HUES48 (cell line): ENCODE results near the gene GRIA3.

Experiments used
- H3K27ac ChIP-seq: one replicate; pipeline ENCODE4 v1.7.0; 2013; ENCODE audit warnings: low read depth, low read length, inconsistent platforms
- H3K27me3 ChIP-seq: 2 replicates; pipeline ENCODE4 v1.6.1; 2013; ENCODE audit warnings: mild to moderate bottlenecking, low read length; ENCODE audit not compliant: control insufficient read depth, insufficient read depth
- H3K36me3 ChIP-seq: 2 replicates; pipeline ENCODE4 v1.6.1; 2013; ENCODE audit warnings: low read length; ENCODE audit not compliant: control insufficient read depth, insufficient read depth
- H3K4me1 ChIP-seq: 2 replicates; pipeline ENCODE4 v1.6.1; 2013; ENCODE audit warnings: mild to moderate bottlenecking, low read length; ENCODE audit not compliant: control insufficient read depth, insufficient read depth
- H3K4me3 ChIP-seq: 2 replicates; pipeline ENCODE4 v1.5.1; 2013; ENCODE audit warnings: mild to moderate bottlenecking, low read depth, low read length
- H3K9ac ChIP-seq: 2 replicates; pipeline ENCODE4 v1.6.1; 2013; ENCODE audit warnings: mild to moderate bottlenecking, low read depth, low read length, moderate library complexity
- H3K9me3 ChIP-seq: 2 replicates; pipeline ENCODE4 v1.6.1; 2013; ENCODE audit warnings: low read length; ENCODE audit not compliant: control insufficient read depth, insufficient read depth

GRIA3 gene

GRCh38 chrX:123184219-123184865 lies at the start of gene GRIA3:
TSS of gene GRIA3 (plus strand) at chrX:123184278. CDS start at chrX:123184536, 258 bp downstream.
- H3K27ac ChIP-seq = peak within 1 kb of the TSS; percentile 26
- H3K36me3 ChIP-seq = no peaks in the 10 kb centered on the region
- no peaks in the 10 kb centered on the region for H3K9me3 ChIP-seq
- peaks cover 87% of the 10 kb centered on the region for H3K27me3 ChIP-seq
- H3K4me1 ChIP-seq = peaks cover 20% of the 10 kb centered on the region
- peak within 1 kb of the TSS; percentile 81 for H3K4me3 ChIP-seq
- peak within 1 kb of the TSS; percentile 49; the same call in 1 of the 2 replicates for H3K9ac ChIP-seq

GRCh38 chrX:123138473-123138872 lies 45.6 kb upstream of the GRIA3 start:
- H3K27me3 ChIP-seq = 0 out of 2 replicates have a peak, but pooled peaks cover 3% of the 10 kb centered on the region

GRCh38 chrX:123140454-123140853 lies 43.6 kb upstream of the GRIA3 start:
- Histone ChIP-seq H3K27me3 (0 out of 2 replicates have a peak, but pooled peaks cover 3% of the 10 kb centered on the region), H3K36me3 (no peaks in the 10 kb centered on the region), H3K27ac (no peak overlapping the region), H3K4me1 (peaks cover 30% of the 10 kb centered on the region), H3K9me3 (no peaks in the 10 kb centered on the region), H3K4me3 (no peak overlapping the region), H3K9ac (no peak overlapping the region)

More at GRCh38 chrX:123138473-123138872, 45.6 kb upstream of the GRIA3 start:
- Histone ChIP-seq H3K27ac (no peak overlapping the region), H3K4me3 (no peak overlapping the region), H3K9me3 (no peaks in the 10 kb centered on the region), H3K36me3 (no peaks in the 10 kb centered on the region), H3K9ac (no peak overlapping the region), H3K4me1 (peaks cover 28% of the 10 kb centered on the region)

GRCh38 chrX:123140904-123141303 lies 43.2 kb upstream of the GRIA3 start:
- H3K9me3 ChIP-seq = no peaks in the 10 kb centered on the region
- H3K9ac ChIP-seq = no peak overlapping the region

GRCh38 chrX:123153846-123154335 lies 30.2 kb upstream of the GRIA3 start:
- Histone ChIP-seq H3K36me3 (no peaks in the 10 kb centered on the region), H3K4me3 (no peak overlapping the region), H3K27me3 (no peaks in the 10 kb centered on the region), H3K27ac (no peak overlapping the region), H3K9ac (no peak overlapping the region), H3K4me1 (no peaks in the 10 kb centered on the region), H3K9me3 (no peaks in the 10 kb centered on the region)

More at GRCh38 chrX:123140904-123141303, 43.2 kb upstream of the GRIA3 start:
- Histone ChIP-seq H3K27ac (no peak overlapping the region), H3K27me3 (0 out of 2 replicates have a peak, but pooled peaks cover 3% of the 10 kb centered on the region), H3K36me3 (no peaks in the 10 kb centered on the region), H3K4me3 (no peak overlapping the region), H3K4me1 (peaks cover 30% of the 10 kb centered on the region)

- H3K9ac ChIP-seq = no peak overlapping the region
These were observed 28.8 kb upstream of the GRIA3 start for GRCh38 chrX:123155327-123155726.

GRCh38 chrX:123157586-123157985 lies 26.5 kb upstream of the GRIA3 start:
- Histone ChIP-seq H3K27me3 (no peaks in the 10 kb centered on the region), H3K4me3 (no peak overlapping the region), H3K36me3 (no peaks in the 10 kb centered on the region), H3K27ac (no peak overlapping the region), H3K9me3 (peaks cover 7% of the 10 kb centered on the region; the same call in 1 of the 2 replicates), H3K9ac (no peak overlapping the region), H3K4me1 (no peaks in the 10 kb centered on the region)

More at GRCh38 chrX:123155327-123155726, 28.8 kb upstream of the GRIA3 start:
- H3K4me3 ChIP-seq = no peak overlapping the region
- no peaks in the 10 kb centered on the region for H3K4me1 ChIP-seq
- no peaks in the 10 kb centered on the region for H3K36me3 ChIP-seq
- no peaks in the 10 kb centered on the region for H3K27me3 ChIP-seq
- H3K27ac ChIP-seq = no peak overlapping the region
- H3K9me3 ChIP-seq = no peaks in the 10 kb centered on the region

- Histone ChIP-seq H3K9ac (no peak overlapping the region), H3K4me1 (no peaks in the 10 kb centered on the region; the same call in 1 of the 2 replicates), H3K4me3 (no peak overlapping the region), H3K27ac (no peak overlapping the region), H3K27me3 (no peaks in the 10 kb centered on the region), H3K9me3 (peaks cover 7% of the 10 kb centered on the region; the same call in 1 of the 2 replicates), H3K36me3 (no peaks in the 10 kb centered on the region)
These were observed 24.7 kb upstream of the GRIA3 start for GRCh38 chrX:123159403-123159802.

GRCh38 chrX:123167621-123168020 lies 16.5 kb upstream of the GRIA3 start:
- Histone ChIP-seq H3K9me3 (no peaks in the 10 kb centered on the region), H3K27ac (no peak overlapping the region), H3K27me3 (peaks cover 5% of the 10 kb centered on the region; the same call in 1 of the 2 replicates)

GRCh38 chrX:123169247-123169901 lies 14.7 kb upstream of the GRIA3 start:
- peaks cover 3% of the 10 kb centered on the region; the same call in 1 of the 2 replicates for H3K4me1 ChIP-seq
- H3K27ac ChIP-seq = no peak overlapping the region
- no peak overlapping the region for H3K4me3 ChIP-seq
- no peaks in the 10 kb centered on the region for H3K36me3 ChIP-seq
- H3K9ac ChIP-seq = no peak overlapping the region
- H3K27me3 ChIP-seq = peaks cover 5% of the 10 kb centered on the region
- H3K9me3 ChIP-seq = no peaks in the 10 kb centered on the region

More at GRCh38 chrX:123167621-123168020, 16.5 kb upstream of the GRIA3 start:
- Histone ChIP-seq H3K4me3 (no peak overlapping the region), H3K4me1 (no peaks in the 10 kb centered on the region; the same call in 1 of the 2 replicates), H3K9ac (no peak overlapping the region), H3K36me3 (no peaks in the 10 kb centered on the region)

DNA sequence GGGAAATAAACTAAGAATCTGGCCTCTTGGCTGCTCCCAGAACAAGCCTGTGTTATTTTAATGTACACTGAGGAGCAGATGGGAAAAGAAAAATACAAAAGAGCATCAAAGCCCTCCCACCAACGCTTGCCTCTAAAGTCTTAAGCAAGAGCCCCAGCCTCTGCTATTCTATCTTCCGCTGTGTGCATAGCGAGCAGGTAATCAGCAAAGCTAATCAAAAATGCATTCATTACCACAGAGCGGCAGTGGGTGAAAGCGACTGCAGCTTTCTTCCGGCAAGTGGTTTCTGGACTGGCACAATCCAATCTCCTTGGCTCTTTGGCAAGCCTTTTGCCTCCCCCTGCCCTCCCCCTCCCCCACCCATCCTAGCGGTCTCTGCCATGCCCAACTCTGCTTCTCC lies 13.5 kb upstream of the GRIA3 start:
- Histone ChIP-seq H3K27ac (no peak overlapping the region), H3K9ac (no peak overlapping the region), H3K4me3 (no peak overlapping the region), H3K27me3 (peaks cover 11% of the 10 kb centered on the region), H3K36me3 (no peaks in the 10 kb centered on the region), H3K4me1 (peaks cover 12% of the 10 kb centered on the region), H3K9me3 (no peaks in the 10 kb centered on the region)
